ENCODE measurements around the gene TJAP1.

GRCh38 chr6:43472515-43472914 lies 4.9 kb upstream of the TJAP1 start:
- TF ChIP-seq CTCF (IDR thresholded peaks at IDR 0.05) (no peak), POLR2A (IDR thresholded peaks at IDR 0.05) (no peak)

All from testis (tissue), 2 donors.